GM12878 (cell line): ENCODE measurements around the gene ZYG11B. TPM values are rescaled to one million over a fixed set of nuclear protein-coding genes. Genes with fewer than 3 reads are reported as not detected.
A peak's percentile ranks its signal among the peaks of the same experiment; 100 is the strongest.

Experiments
- ATAC-seq: fragments of 200-7000 bp; cut with Tn5 transposase; 3 replicates; pipeline ENCODE4 v1.9.1; 2020; ENCODE audit warnings: mild to moderate bottlenecking, moderate library complexity
- BruUV-seq: library from RNA; stranded (reverse); fragments of 400-500 nt; replicated peaks from 2 replicates; lab custom pipeline; 2021; lab: Mats Ljungman, UMichigan
- CTCF ChIA-PET: fragments of 300-600 bp; sonication (Branson Sonifier 250); formaldehyde crosslinking; extraction: SDS; loops from one replicate; lab custom pipeline; 2021; ENCODE audit warnings: inconsistent platforms; lab: Yijun Ruan, JAX
- POLR2A ChIA-PET: fragments of 350-600 bp; formaldehyde crosslinking; extraction: SDS; loops from one replicate; lab custom pipeline; 2021; ENCODE audit warnings: inconsistent platforms; lab: Charles Lee
- RAD21 ChIA-PET: fragments of 300-600 bp; sonication (Branson Sonifier 250); formaldehyde crosslinking; loops from one replicate; lab custom pipeline; 2023; ENCODE audit warnings: antibody characterized with exemption; ENCODE audit not compliant: unreplicated experiment; lab: Charles Lee
- SMC1A ChIA-PET: fragments of 300-600 bp; sonication (Branson Sonifier 250); formaldehyde crosslinking; loops from one replicate; lab custom pipeline; 2023; ENCODE audit not compliant: unreplicated experiment, uncharacterized antibody; lab: Charles Lee
- DNase-seq: peaks from one replicate; pipeline ENCODE4 v3.0.0-alpha.2; 2011; ENCODE audit warnings: low read depth, low spot score
- FAIRE-seq: peaks from 3 replicates; lab custom pipeline; 2011; peaks lifted over from hg19 to GRCh38; lab: Jason Lieb, UNC
- H2AFZ ChIP-seq: 2 replicates; pipeline ENCODE4 v1.6.0; 2011; ENCODE audit warnings: low read depth, low read length, control low read depth; ENCODE audit not compliant: control insufficient read depth
- H3K27ac ChIP-seq: 2 replicates; pipeline ENCODE4 v1.5.1; 2011; ENCODE audit warnings: control low read depth; ENCODE audit not compliant: control insufficient read depth, insufficient read depth
- H3K27me3 ChIP-seq, 2 experiments: replicated peaks in 1 of 2; 2 replicates each; pipeline versions ENCODE4 v1.6.0 to v1.6.1; 2011; ENCODE audit warnings: low read length in 1 of 2; ENCODE audit not compliant: control insufficient read depth in 2 of 2, insufficient read depth in 2 of 2
- H3K36me3 ChIP-seq, 2 experiments: 2 replicates each; pipeline ENCODE4 v1.5.1; 2011; ENCODE audit warnings: low read length in 1 of 2; ENCODE audit not compliant: control insufficient read depth in 2 of 2, insufficient read depth in 2 of 2
- H3K4me1 ChIP-seq: 2 replicates; pipeline ENCODE4 v1.6.1; 2011; ENCODE audit warnings: mild to moderate bottlenecking, low read length, moderate library complexity, mixed read lengths; ENCODE audit not compliant: control insufficient read depth, insufficient read depth
- H3K4me2 ChIP-seq: 2 replicates; pipeline ENCODE4 v1.6.0; 2011; ENCODE audit warnings: control low read depth; ENCODE audit not compliant: control insufficient read depth, insufficient read depth
- H3K4me3 ChIP-seq: fragments of 200-600 bp; sonication (generic); 2 replicates; pipeline ENCODE4 v1.5.1; 2016
- H3K79me2 ChIP-seq: 2 replicates; pipeline ENCODE4 v1.6.0; 2011; ENCODE audit warnings: low read length; ENCODE audit not compliant: control insufficient read depth, insufficient read depth
- H3K9ac ChIP-seq: 2 replicates; pipeline ENCODE4 v1.8.0; 2011; ENCODE audit warnings: low read length, control low read depth, mixed read lengths; ENCODE audit not compliant: control insufficient read depth, insufficient read depth
- H3K9me3 ChIP-seq: replicated peaks from 3 replicates; pipeline ENCODE4 v1.5.1; 2011; ENCODE audit warnings: mild to moderate bottlenecking, low read length; ENCODE audit not compliant: control insufficient read depth, insufficient read depth
- H4K20me1 ChIP-seq: 2 replicates; pipeline ENCODE4 v1.6.0; 2011; ENCODE audit not compliant: control insufficient read depth, insufficient read depth
- FOXK2 ChIP-seq: fragments of 450-650 bp; IDR thresholded peaks from 2 replicates; pipeline ENCODE4 v1.6.1; 2017; ENCODE audit warnings: mild to moderate bottlenecking, moderate library complexity
- IKZF2 ChIP-seq, 2 experiments: fragments of 450-650 bp; IDR thresholded peaks; 2 replicates each; pipeline ENCODE4 v1.6.1; 2017; ENCODE audit warnings: mild to moderate bottlenecking in 2 of 2, moderate library complexity in 2 of 2
- MEF2A ChIP-seq: IDR thresholded peaks from 2 replicates; pipeline ENCODE4 v1.6.1; 2011; ENCODE audit warnings: low read depth, mild to moderate bottlenecking, low read length, moderate library complexity; ENCODE audit not compliant: insufficient read depth
- SMAD1 ChIP-seq: fragments of 450-650 bp; IDR thresholded peaks from 2 replicates; pipeline ENCODE4 v1.6.1; 2018; ENCODE audit warnings: mild to moderate bottlenecking, low read depth; ENCODE audit not compliant: partially characterized antibody
- SPI1 ChIP-seq: IDR thresholded peaks from 2 replicates; pipeline ENCODE4 v1.6.1; 2011; ENCODE audit warnings: low read depth, mild to moderate bottlenecking, low read length, moderate library complexity, borderline replicate concordance; ENCODE audit not compliant: insufficient read depth
- SUPT20H ChIP-seq: IDR thresholded peaks from 2 replicates; pipeline ENCODE4 v1.6.1; 2011; ENCODE audit warnings: low read depth, mild to moderate bottlenecking, low read length, moderate library complexity, borderline replicate concordance; ENCODE audit not compliant: control insufficient read depth
- SUZ12 ChIP-seq: fragments of 200-600 bp; sonication (generic); IDR thresholded peaks from one replicate; pipeline ENCODE4 v1.6.1; 2018; ENCODE audit warnings: antibody characterized with exemption, mild to moderate bottlenecking; ENCODE audit not compliant: unreplicated experiment
- WGBS: methylation state at CpG from one replicate; pipeline ENCODE4 v1.1.6; 2016; ENCODE audit warnings: low lambda C conversion rate; ENCODE audit not compliant: insufficient replicate concordance, insufficient coverage; ENCODE audit errors: missing lambda C conversion rate; 5-methylcytosine and 5-hydroxymethylcytosine counted together
- in situ Hi-C: fragments of 300-500 bp; cut with MboI; formaldehyde crosslinking; loops from 9 replicates; pipeline ENCODE4 v1.14.3; 2018; ENCODE audit warnings: mixed read lengths
- intact Hi-C: fragments of 100-400 bp; cut with micrococcal nuclease; formaldehyde crosslinking; loops from one replicate; pipeline ENCODE4 v1.14.2; 2022; ENCODE audit not compliant: unreplicated experiment
- polyA plus RNA-seq, 11 experiments: library from polyadenylated mRNA; depleted of rRNA in 4 of 11; unstranded in 6 of 11; stranded (reverse) in 5 of 11; fragments of >200 nt; fragmentation: Nextera tagmentation in 4 of 11; fragmentation: Illumina TruSeq in 1 of 11; extraction: Ambion mirVana in 4 of 11; extraction: Trizol in 1 of 11; gene quantifications; 1 replicate in 1 of 11; 2 replicates in 10 of 11; pipeline versions ENCODE4 v1.2.1 to v1.2.3, GENCODE V29; 2011 to 2016; ENCODE audit warnings: inconsistent platforms in 2 of 11, missing spikeins in 2 of 11, low read depth in 1 of 11
- total RNA-seq, 4 experiments: library from RNA; depleted of rRNA in 3 of 4; stranded (reverse); fragments of >200 nt in 3 of 4; fragmentation: Illumina TruSeq in 1 of 4; extraction: Trizol in 1 of 4; gene quantifications; 2 replicates each; pipeline versions ENCODE4 v1.2.1 to v1.2.3, GENCODE V29; 2013 to 2021

The ZYG11B gene
- total and polyA plus RNA-seq, 10 of the 15 experiments (the other 5 are each of a cell fraction or from before 2014, with no cell fraction given), result 1.8 to 8.5 (median 5.3) TPM

GRCh38 chr1:52693843-52694242 lies 32.4 kb upstream of the ZYG11B start:
- Histone ChIP-seq H3K79me2 (peaks cover 27% of the 10 kb centered on the region), H3K4me2 (no peak overlapping the region), H3K36me3 (peaks cover 1 to 14% of the 10 kb centered on the region in 2 experiments; a peak in 3 of 4 replicates), H3K4me3 (no peak overlapping the region), H3K9ac (no peak overlapping the region), H3K27me3 (no peaks in the 10 kb centered on the region), H3K4me1 (no peaks in the 10 kb centered on the region; the same call in 1 of the 2 replicates), H4K20me1 (no peaks in the 10 kb centered on the region), H3K9me3 (no peaks in the 10 kb centered on the region), H2AFZ (no peak overlapping the region), H3K27ac (no peak overlapping the region)
- ATAC-seq (no peak), DNase-seq (no peak), FAIRE-seq (no peak)
- 0 out of 4 replicates have a peak, but pooled peaks of 1 of the 2 experiments have one; percentile 11 for TF ChIP-seq IKZF2 (IDR thresholded peaks at IDR 0.05)
- no peak for TF ChIP-seq FOXK2
- TF ChIP-seq MEF2A, result no peak
- no peak for TF ChIP-seq SUZ12
- TF ChIP-seq SPI1, result peak; percentile 62; the same call in 1 of the 2 replicates
- no peak for TF ChIP-seq SMAD1
- in situ Hi-C loops, result no loop called here
- no TSS peak for BruUV-seq
- SMC1A ChIA-PET, result no interaction called here
- POLR2A ChIA-PET, result no interaction called here
- CTCF ChIA-PET, result interaction anchor here (0.6 to 1.2 kb wide), 2 partner anchors 8 to 194 kb away, joined by 3 to 4 read pairs; no protein-coding TSS in a partner anchor
- intact Hi-C loops, result no loop called here
- RAD21 ChIA-PET, result no interaction called here
- WGBS, result 100% methylated on average over 1 of the region's 1 CpG

DNA sequence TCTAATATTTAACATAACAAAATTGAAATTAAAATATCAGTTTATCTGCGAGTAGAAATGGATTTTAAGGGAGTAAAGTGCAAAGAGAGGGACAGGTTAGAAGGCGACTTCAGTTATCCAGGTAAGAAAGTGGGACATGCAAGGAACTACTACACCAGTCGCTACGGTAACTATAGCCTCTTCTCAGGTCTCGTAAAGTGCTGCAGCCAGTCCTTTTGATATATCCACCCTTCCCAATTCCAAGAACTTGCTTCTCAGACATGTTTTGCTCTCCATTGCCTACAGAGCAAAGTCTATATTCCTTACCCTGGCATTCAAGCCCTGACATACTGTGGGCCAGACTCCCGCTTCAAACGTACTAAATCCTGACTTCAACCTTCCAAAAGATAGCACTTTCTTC lies 30.6 kb upstream of the ZYG11B start:
- TF ChIP-seq SUPT20H, result no peak
- TF ChIP-seq, all 136 proteins: peak for 0
- in situ Hi-C loops, result no loop called here
- peaks cover 27% of the 10 kb centered on the region for H3K79me2 ChIP-seq

More for the DNA sequence above, 30.6 kb upstream of the ZYG11B start:
- no peaks in the 10 kb centered on the region for H3K27me3 ChIP-seq
- no peak overlapping the region for H2AFZ ChIP-seq
- H4K20me1 ChIP-seq, result no peaks in the 10 kb centered on the region
- no peak for DNase-seq
- H3K9me3 ChIP-seq, result no peaks in the 10 kb centered on the region
- FAIRE-seq, result no peak
- ATAC-seq, result no peak
- ChIA-PET RAD21 (no interaction called here), POLR2A (interaction anchor here (0.6 kb wide), 1 partner anchor 116 kb away, joined by 6 read pairs; no protein-coding TSS in a partner anchor), SMC1A (interaction anchor here (1.1 kb wide), 1 partner anchor 15 kb away, joined by 3 read pairs; no protein-coding TSS in a partner anchor), CTCF (no interaction called here)
- H3K4me2 ChIP-seq, result no peak overlapping the region
- no peak overlapping the region for H3K4me3 ChIP-seq
- intact Hi-C loops, result no loop called here
- H3K36me3 ChIP-seq, result peaks cover 1 to 14% of the 10 kb centered on the region in 2 experiments; a peak in 3 of 4 replicates
- H3K27ac ChIP-seq, result no peak overlapping the region
- no peak overlapping the region for H3K9ac ChIP-seq
- WGBS, result 82% methylated on average over 7 of the region's 7 CpGs
- TSS peak; percentile 63 for BruUV-seq
- no peaks in the 10 kb centered on the region; the same call in 1 of the 2 replicates for H3K4me1 ChIP-seq
